HG03565 (cell line): Measurements from ENCODE around the gene CDK3.

Experiments
- ATAC-seq: cut with Tn5 transposase; IDR thresholded peaks from one replicate; pipeline ENCODE4 v1.9.1; 2021; ENCODE audit warnings: mild to moderate bottlenecking, moderate library complexity; ENCODE audit not compliant: unreplicated experiment

Gene CDK3

GRCh38 chr17:75987041-75987440 is 13.6 kb upstream of the CDK3 start:
- ATAC-seq: no peak

GRCh38 chr17:75991396-75991795 is 9.3 kb upstream of the CDK3 start:
- no peak for ATAC-seq

GRCh38 chr17:75994802-75995370 is 5.8 kb upstream of the CDK3 start:
- ATAC-seq: no peak

- ATAC-seq: no peak
Observed at GRCh38 chr17:75995385-75995925, 5.2 kb upstream of the CDK3 start.

GRCh38 chr17:75996665-75997590 is 3.7 kb upstream of the CDK3 start:
- no peak for ATAC-seq

GRCh38 chr17:75998327-75998795 is 2.3 kb upstream of the CDK3 start:
- ATAC-seq: no peak

GRCh38 chr17:76000016-76000754 is 470 bp upstream of the CDK3 start:
- no peak for ATAC-seq

- no peak for ATAC-seq
Observed at GRCh38 chr17:76002100-76002499, 1.4 kb downstream of the CDK3 start.

GRCh38 chr17:76003915-76004314 is 3.3 kb downstream of the CDK3 start:
- ATAC-seq: no peak

- ATAC-seq: no peak
Observed at GRCh38 chr17:76004750-76005262, 4.2 kb downstream of the CDK3 start.

GRCh38 chr17:76005263-76006149 is 4.9 kb downstream of the CDK3 start:
- ATAC-seq: no peak

GRCh38 chr17:76007131-76007849 is 6.6 kb downstream of the CDK3 start:
- no peak for ATAC-seq

- no peak for ATAC-seq
Observed at GRCh38 chr17:76007850-76008165, 7.2 kb downstream of the CDK3 start.

- no peak for ATAC-seq
Observed at GRCh38 chr17:76008208-76008607, 7.6 kb downstream of the CDK3 start.

GRCh38 chr17:76008630-76009425 is 8.2 kb downstream of the CDK3 start:
- no peak for ATAC-seq

GRCh38 chr17:76009447-76009846 is 8.8 kb downstream of the CDK3 start:
- ATAC-seq: no peak

- no peak for ATAC-seq
Observed at GRCh38 chr17:76009969-76010661, 9.5 kb downstream of the CDK3 start.

- no peak for ATAC-seq
Observed at GRCh38 chr17:76011951-76012350, 11.3 kb downstream of the CDK3 start.
